ENCODE data around the gene EFEMP1.

DNA sequence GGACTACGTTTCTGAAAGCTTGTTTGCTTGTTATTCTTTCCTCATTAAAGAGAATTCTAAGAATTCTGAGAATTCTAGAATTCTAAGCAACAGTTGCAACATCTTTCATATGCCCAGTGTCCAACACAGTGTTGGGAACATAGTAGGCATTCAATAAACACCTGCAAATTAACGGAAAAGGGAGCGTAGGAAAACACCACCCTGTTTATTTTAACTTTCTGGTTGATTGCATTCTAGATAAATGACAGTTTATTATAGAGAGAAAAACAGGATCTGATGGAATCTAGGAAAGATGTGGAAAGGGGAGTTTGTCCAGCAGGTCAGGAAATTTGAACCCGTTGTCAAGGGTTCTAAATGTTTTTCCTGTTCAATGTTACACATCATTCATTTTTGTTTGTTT lies 24.2 kb upstream of the EFEMP1 start:
- TF ChIP-seq, protein P1, sequence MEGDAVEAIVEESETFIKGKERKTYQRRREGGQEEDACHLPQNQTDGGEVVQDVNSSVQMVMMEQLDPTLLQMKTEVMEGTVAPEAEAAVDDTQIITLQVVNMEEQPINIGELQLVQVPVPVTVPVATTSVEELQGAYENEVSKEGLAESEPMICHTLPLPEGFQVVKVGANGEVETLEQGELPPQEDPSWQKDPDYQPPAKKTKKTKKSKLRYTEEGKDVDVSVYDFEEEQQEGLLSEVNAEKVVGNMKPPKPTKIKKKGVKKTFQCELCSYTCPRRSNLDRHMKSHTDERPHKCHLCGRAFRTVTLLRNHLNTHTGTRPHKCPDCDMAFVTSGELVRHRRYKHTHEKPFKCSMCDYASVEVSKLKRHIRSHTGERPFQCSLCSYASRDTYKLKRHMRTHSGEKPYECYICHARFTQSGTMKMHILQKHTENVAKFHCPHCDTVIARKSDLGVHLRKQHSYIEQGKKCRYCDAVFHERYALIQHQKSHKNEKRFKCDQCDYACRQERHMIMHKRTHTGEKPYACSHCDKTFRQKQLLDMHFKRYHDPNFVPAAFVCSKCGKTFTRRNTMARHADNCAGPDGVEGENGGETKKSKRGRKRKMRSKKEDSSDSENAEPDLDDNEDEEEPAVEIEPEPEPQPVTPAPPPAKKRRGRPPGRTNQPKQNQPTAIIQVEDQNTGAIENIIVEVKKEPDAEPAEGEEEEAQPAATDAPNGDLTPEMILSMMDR (conservative IDR thresholded peaks at IDR 0.05; ENCODE audit: low read length): no peak
- no peak for TF ChIP-seq EZH2phosphoT487 (IDR thresholded peaks at IDR 0.05; ENCODE audit: borderline replicate concordance, low read depth, low read length)
